K562 (cell line): ENCODE data around the gene VIM. TPM values are rescaled to one million over a fixed set of nuclear protein-coding genes. Genes with fewer than 3 reads are reported as not detected.

ENCODE experiments used
- ASH1L ChIP-seq: fragments of 450-650 bp; IDR thresholded peaks from 2 replicates; pipeline ENCODE4 v1.6.1; 2018; ENCODE audit warnings: borderline replicate concordance, mild to moderate bottlenecking, low read depth; ENCODE audit not compliant: partially characterized antibody
- ATF7 ChIP-seq: fragments of 450-650 bp; IDR thresholded peaks from 2 replicates; pipeline ENCODE4 v1.7.1; 2014; ENCODE audit warnings: mild to moderate bottlenecking, moderate library complexity
- EP300 ChIP-seq: IDR thresholded peaks from 2 replicates; pipeline ENCODE4 v1.6.1; 2012; ENCODE audit warnings: low read length, improper control_type of control experiment
- ETV6 ChIP-seq, 3 experiments: fragments of 150-350 bp in 1 of 3; sonication (generic) in 1 of 3; formaldehyde crosslinking in 1 of 3; IDR thresholded peaks; 2 replicates each; pipeline versions ENCODE4 v1.6.1 to v1.8.0; 2014 to 2022; ENCODE audit warnings: borderline replicate concordance in 2 of 3, low read depth in 2 of 3, antibody characterized with exemption in 1 of 3, low read length in 1 of 3, mild to moderate bottlenecking in 1 of 3, missing genetic modification reagents in 1 of 3
- GTF2E2 ChIP-seq: fragments of 200-800 bp; sonication (Bioruptor generic); IDR thresholded peaks from 2 replicates; pipeline ENCODE4 v1.6.1; 2016; ENCODE audit warnings: missing genetic modification characterization, missing compliant biosample characterization
- KLF10 ChIP-seq: fragments of 250-450 bp; sonication (Bioruptor Pico); IDR thresholded peaks from 2 replicates; pipeline ENCODE4 v1.6.1; 2021; ENCODE audit warnings: matching md5 sums
- NCOR1 ChIP-seq: fragments of 450-650 bp; IDR thresholded peaks from 2 replicates; pipeline ENCODE4 v1.6.1; 2016; ENCODE audit warnings: mild to moderate bottlenecking, moderate library complexity
- POLR2AphosphoS2 ChIP-seq: IDR thresholded peaks from 2 replicates; pipeline ENCODE4 v1.6.1; 2012; ENCODE audit warnings: low read length, improper control_type of control experiment
- SMARCE1 ChIP-seq: fragments of 450-650 bp; IDR thresholded peaks from 2 replicates; pipeline ENCODE4 v1.7.1; 2016; ENCODE audit warnings: mild to moderate bottlenecking
- TEAD4 ChIP-seq, 2 experiments: sonication (generic) in 1 of 2; formaldehyde crosslinking in 1 of 2; IDR thresholded peaks; 2 replicates each; pipeline versions ENCODE4 v1.6.1 to v1.8.0; 2012 to 2022; ENCODE audit warnings: borderline replicate concordance in 1 of 2, inconsistent platforms in 1 of 2, low read length in 1 of 2, mild to moderate bottlenecking in 1 of 2, missing genetic modification reagents in 1 of 2
- ZBTB1 ChIP-seq: sonication (generic); formaldehyde crosslinking; IDR thresholded peaks from 2 replicates; pipeline ENCODE4 v1.8.1; 2023; ENCODE audit warnings: missing genetic modification reagents, low read depth, mild to moderate bottlenecking, borderline replicate concordance
- ZNF395 ChIP-seq: fragments of 200-800 bp; sonication (Bioruptor generic); IDR thresholded peaks from 2 replicates; pipeline ENCODE4 v1.6.1; 2017; ENCODE audit warnings: missing genetic modification characterization, missing compliant biosample characterization
- ZNF592 ChIP-seq: fragments of 450-650 bp; IDR thresholded peaks from 2 replicates; pipeline ENCODE4 v1.6.1; 2017; ENCODE audit warnings: antibody characterized with exemption, mild to moderate bottlenecking
- ZNF75A ChIP-seq: fragments of 450-650 bp; formaldehyde crosslinking; IDR thresholded peaks from 2 replicates; pipeline ENCODE4 v1.4.0; 2020; ENCODE audit warnings: mild to moderate bottlenecking
- ZNF766 ChIP-seq: fragments of 200-800 bp; sonication (Bioruptor generic); conservative IDR thresholded peaks from 2 replicates; pipeline ENCODE4 v1.6.1; 2016; ENCODE audit warnings: missing genetic modification characterization, missing compliant biosample characterization
- polyA plus RNA-seq, 8 experiments: library from polyadenylated mRNA; depleted of rRNA in 4 of 8; stranded (reverse) in 5 of 8; unstranded in 3 of 8; fragments of >200 nt; fragmentation: Nextera tagmentation in 2 of 8; fragmentation: Illumina TruSeq in 1 of 8; extraction: Ambion mirVana in 2 of 8; extraction: Trizol in 1 of 8; gene quantifications; 2 replicates each; pipeline versions ENCODE4 v1.2.1 to v1.2.3, GENCODE V29; 2011 to 2014; ENCODE audit warnings: inconsistent platforms in 1 of 8, missing spikeins in 1 of 8
- total RNA-seq, 7 experiments: library from RNA; depleted of rRNA in 6 of 7; stranded (reverse); fragments of >200 nt in 6 of 7; fragmentation: Illumina TruSeq in 2 of 7; extraction: Trizol in 2 of 7; gene quantifications; 2 replicates each; pipeline versions ENCODE4 v1.2.1 to v1.2.3, GENCODE V29; 2011 to 2021; ENCODE audit warnings: low replicate concordance in 1 of 7
- TF ChIP-seq, protein P1 (sequence below): fragments of 250-450 bp; sonication (Bioruptor Pico); IDR thresholded peaks from 2 replicates; pipeline ENCODE4 v1.8.0; 2021; ENCODE audit warnings: moderate library complexity, mild to moderate bottlenecking, inconsistent platforms
- TF ChIP-seq, protein P2 (sequence below), 3 experiments: IDR thresholded peaks in 2 of 3; conservative IDR thresholded peaks in 1 of 3; 2 replicates each; pipeline ENCODE4 v1.5.1; 2011 to 2012; ENCODE audit warnings: low read length in 3 of 3, mild to moderate bottlenecking in 3 of 3, control low read depth in 2 of 3, improper control_type of control experiment in 1 of 3, inconsistent platforms in 1 of 3, low read depth in 1 of 3, mixed read lengths in 1 of 3, moderate library complexity in 1 of 3; ENCODE audit not compliant: insufficient read depth in 2 of 3

Gene VIM
- total and polyA plus RNA-seq, 9 of the 15 experiments (the other 6 are each of a cell fraction or from before 2014, with no cell fraction given), result 86.0 to 621 (median 383) TPM

- TF ChIP-seq, protein P1, sequence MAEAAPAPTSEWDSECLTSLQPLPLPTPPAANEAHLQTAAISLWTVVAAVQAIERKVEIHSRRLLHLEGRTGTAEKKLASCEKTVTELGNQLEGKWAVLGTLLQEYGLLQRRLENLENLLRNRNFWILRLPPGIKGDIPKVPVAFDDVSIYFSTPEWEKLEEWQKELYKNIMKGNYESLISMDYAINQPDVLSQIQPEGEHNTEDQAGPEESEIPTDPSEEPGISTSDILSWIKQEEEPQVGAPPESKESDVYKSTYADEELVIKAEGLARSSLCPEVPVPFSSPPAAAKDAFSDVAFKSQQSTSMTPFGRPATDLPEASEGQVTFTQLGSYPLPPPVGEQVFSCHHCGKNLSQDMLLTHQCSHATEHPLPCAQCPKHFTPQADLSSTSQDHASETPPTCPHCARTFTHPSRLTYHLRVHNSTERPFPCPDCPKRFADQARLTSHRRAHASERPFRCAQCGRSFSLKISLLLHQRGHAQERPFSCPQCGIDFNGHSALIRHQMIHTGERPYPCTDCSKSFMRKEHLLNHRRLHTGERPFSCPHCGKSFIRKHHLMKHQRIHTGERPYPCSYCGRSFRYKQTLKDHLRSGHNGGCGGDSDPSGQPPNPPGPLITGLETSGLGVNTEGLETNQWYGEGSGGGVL, result no peak
- TF ChIP-seq POLR2AphosphoS2, result no peak
- peak; percentile 95 for TF ChIP-seq EP300
- TF ChIP-seq ASH1L, result no peak
- no peak for TF ChIP-seq ZNF766
- TF ChIP-seq SMARCE1, result peak; percentile 88
- TF ChIP-seq KLF10 (CRISPR knock-in tag), result no peak
- peak; percentile 73 for TF ChIP-seq ATF7
- TF ChIP-seq ZNF592, result peak; percentile 94
- no peak for TF ChIP-seq ZNF75A (CRISPR knock-in tag)
- TF ChIP-seq GTF2E2, result peak; percentile 66; the same call in 1 of the 2 replicates
- TF ChIP-seq ZNF395 (CRISPR knock-in tag), result peak; percentile 91
- TF ChIP-seq ETV6 (IDR thresholded peaks at IDR 0.05; ENCODE audit: borderline replicate concordance in 1 of 2, low read depth in 2 of 2, low read length in 1 of 2), result no peak
- no peak for TF ChIP-seq ETV6 (CRISPR knock-in tag; IDR thresholded peaks at IDR 0.05; ENCODE audit: borderline replicate concordance)
- TF ChIP-seq, protein P2, sequence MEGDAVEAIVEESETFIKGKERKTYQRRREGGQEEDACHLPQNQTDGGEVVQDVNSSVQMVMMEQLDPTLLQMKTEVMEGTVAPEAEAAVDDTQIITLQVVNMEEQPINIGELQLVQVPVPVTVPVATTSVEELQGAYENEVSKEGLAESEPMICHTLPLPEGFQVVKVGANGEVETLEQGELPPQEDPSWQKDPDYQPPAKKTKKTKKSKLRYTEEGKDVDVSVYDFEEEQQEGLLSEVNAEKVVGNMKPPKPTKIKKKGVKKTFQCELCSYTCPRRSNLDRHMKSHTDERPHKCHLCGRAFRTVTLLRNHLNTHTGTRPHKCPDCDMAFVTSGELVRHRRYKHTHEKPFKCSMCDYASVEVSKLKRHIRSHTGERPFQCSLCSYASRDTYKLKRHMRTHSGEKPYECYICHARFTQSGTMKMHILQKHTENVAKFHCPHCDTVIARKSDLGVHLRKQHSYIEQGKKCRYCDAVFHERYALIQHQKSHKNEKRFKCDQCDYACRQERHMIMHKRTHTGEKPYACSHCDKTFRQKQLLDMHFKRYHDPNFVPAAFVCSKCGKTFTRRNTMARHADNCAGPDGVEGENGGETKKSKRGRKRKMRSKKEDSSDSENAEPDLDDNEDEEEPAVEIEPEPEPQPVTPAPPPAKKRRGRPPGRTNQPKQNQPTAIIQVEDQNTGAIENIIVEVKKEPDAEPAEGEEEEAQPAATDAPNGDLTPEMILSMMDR (IDR thresholded peaks at IDR 0.05 in 2 of 3, conservative IDR thresholded peaks at IDR 0.05 in 1 of 3; ENCODE audit: insufficient read depth in 2 of 3, low read depth in 1 of 3, low read length in 3 of 3), result peak in 1 of 3 experiments; percentile 7; a peak in 1 of 6 replicates
- peak; percentile 43 for TF ChIP-seq TEAD4 (IDR thresholded peaks at IDR 0.05; ENCODE audit: low read length)
- TF ChIP-seq TEAD4 (CRISPR knock-in tag; IDR thresholded peaks at IDR 0.05; ENCODE audit: borderline replicate concordance), result no peak
- peak; percentile 59 for TF ChIP-seq NCOR1
- no peak for TF ChIP-seq ZBTB1 (CRISPR knock-in tag)
These were observed 11.7 kb upstream of the VIM start (continued) for GRCh38 chr10:17216217-17216900.
